GM18517 (cell line): Measurements from ENCODE around the gene RFTN1.

ENCODE experiments used
- ATAC-seq: cut with Tn5 transposase; IDR thresholded peaks from one replicate; pipeline ENCODE4 v1.9.1; 2021; ENCODE audit warnings: mild to moderate bottlenecking, moderate library complexity; ENCODE audit not compliant: unreplicated experiment

The RFTN1 gene

GRCh38 chr3:16468336-16469098 lies 45.0 kb downstream of the RFTN1 start:
- ATAC-seq, result no peak

- peak; percentile 12 for ATAC-seq
These were observed 45.5 kb downstream of the RFTN1 start for GRCh38 chr3:16468002-16468335.

DNA sequence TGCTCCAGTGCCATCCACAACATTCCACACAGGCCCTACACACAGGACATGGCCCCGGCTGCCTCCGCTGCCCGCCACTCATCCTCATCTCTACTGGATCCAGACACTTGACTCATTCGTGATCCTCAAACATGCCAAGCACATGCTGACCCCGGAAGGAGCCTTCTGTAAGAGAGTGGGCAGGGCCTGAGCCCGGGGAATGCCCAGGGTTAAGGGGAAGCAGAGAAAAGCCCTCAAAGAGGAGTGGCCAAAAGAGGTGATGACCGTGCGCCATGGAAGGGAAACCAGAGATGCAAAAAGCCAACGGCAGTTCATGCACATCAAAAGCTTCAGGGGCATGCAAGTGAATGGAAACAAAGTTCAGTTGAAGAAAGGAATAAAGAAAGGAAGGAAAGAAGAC lies 46.1 kb downstream of the RFTN1 start:
- peak; percentile 77 for ATAC-seq

GRCh38 chr3:16466822-16467221 lies 46.7 kb downstream of the RFTN1 start:
- ATAC-seq, result no peak

DNA sequence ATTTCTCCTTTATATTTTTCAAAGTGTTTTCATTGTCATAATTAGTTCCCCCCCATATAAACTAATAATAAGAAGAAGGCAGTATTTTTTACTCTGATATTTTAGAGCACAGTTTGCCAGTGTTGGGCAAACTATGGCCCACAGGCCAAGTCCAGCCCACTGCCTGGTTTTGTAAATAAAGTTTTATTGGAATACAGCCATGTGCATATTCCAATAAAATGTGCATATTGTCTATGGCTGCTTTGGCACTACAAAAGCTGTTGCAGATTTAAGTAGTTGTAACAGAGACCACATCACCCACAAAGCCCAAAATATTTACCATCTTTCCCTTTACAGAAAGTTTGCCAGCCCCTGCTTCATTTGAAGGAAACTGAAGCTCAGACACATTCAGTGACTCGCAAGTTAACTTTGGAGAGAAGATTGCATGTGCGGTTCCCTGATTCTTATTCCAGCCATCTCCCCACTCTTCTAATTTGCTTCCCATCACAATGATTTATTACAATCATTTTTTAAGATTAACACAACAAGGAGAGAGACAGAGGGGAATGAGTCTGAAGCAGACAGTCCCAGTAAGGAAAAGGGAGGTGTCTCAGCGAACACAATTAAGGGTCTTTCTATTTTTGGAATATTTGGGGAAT lies 48.9 kb downstream of the RFTN1 start:
- no peak for ATAC-seq

- no peak for ATAC-seq
These were observed 49.6 kb downstream of the RFTN1 start for GRCh38 chr3:16463914-16464313.

GRCh38 chr3:16463119-16463518 lies 50.4 kb downstream of the RFTN1 start:
- ATAC-seq, result no peak

- ATAC-seq, result no peak
These were observed 50.8 kb downstream of the RFTN1 start for GRCh38 chr3:16462679-16463078.

DNA sequence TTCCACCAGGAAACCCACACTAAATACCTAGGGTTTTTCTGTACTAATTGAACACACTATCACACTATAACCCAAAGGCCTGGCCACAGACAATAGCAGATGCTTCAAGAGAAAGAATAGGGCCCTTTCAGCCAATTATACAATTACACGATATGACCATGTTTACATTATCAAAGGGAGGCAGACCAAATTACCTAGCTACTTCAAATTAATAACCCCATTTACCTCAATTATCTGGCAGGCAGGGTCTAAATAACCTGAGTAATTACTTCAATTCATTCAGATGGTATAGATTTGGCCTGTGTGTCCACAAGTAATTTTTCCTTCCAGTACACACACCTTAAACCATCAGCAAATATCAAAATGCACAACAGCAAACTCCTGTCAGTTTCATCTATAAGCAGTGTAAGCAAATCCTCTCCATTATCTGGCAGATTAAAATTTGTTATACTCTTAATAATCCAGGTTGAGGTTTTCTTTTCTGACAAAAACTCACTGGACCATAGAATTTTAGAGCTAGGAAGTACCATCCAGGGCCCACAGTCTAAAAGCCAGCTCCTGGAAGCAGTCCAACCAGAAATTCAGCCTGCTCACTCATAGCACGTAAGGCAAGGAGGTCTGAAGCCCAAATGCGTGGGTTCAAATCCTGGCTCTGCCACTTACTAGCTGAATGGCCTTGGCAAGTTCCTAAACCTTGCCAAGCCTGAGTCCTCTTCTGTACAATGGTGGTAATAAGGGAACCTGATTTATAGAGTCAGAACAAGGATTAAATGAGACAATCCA lies 51.8 kb downstream of the RFTN1 start:
- ATAC-seq, result no peak

GRCh38 chr3:16460886-16461285 lies 52.6 kb downstream of the RFTN1 start:
- no peak for ATAC-seq

GRCh38 chr3:16460273-16460672 lies 53.2 kb downstream of the RFTN1 start:
- no peak for ATAC-seq

DNA sequence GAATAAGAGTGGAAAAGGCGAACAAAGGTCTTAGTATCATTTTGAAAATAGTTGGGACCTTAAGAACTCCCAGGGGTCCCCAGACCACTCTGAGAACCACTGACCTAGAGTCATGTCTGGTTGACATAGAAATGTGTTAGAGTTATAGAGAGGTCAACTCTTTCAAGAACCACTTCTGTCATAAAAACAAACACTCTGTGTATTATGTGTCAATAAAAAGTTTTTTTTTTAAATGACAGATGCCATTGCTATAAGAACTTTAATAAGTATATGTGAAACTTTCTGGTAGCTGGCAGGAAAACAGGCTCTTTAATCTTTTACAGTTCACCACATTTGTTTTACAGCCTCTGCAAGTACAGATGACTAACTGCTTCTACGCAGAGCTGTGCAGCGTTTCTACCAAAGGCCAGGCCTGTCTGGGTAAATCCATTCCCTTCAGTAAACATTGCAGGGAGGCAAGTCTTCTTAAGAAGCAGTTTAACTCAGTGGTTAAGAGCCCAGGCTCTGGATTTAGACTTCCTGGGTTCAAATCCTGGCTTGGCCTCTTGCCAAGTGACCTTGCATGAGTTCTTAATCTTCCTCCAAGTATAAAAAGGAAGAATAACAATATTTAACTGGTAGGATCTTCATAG lies 56.6 kb downstream of the RFTN1 start:
- no peak for ATAC-seq

DNA sequence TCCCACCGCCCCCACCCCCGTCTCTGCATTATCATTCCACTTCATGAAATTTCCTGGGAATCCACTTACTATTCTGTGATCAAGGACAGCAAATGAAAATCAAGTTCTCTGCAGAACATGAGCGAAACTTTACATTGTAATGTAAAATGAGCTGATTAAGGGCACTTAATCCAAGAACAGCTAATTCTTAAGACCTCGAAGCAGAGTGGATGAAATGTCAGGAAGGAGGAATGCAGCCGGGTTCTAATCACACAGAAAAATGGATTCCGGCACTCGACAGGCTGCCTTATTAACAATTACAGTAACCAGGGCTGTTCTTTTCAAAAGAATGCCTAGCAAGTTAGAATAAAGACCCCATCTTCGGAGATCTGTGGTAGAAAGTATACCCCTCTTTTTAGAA lies 57.5 kb downstream of the RFTN1 start:
- no peak for ATAC-seq

DNA sequence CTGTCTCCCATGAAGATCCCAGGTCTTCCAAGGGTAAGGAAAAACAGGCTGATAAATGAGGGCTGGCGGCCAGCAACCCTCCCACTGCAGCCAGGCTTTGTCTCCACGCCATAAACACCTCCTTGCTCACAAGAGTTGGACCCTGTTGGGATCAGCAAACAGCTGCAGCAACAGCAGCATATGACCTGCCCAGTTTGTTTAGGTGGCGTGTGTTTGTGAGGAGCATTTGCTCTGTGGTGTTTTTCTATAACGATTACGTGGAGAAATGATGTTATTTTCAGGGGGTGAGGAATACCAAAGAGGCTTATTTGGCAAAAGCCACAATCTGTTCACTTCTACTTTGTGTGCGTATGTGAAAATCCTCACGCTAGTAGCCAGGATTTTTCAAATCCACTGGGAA lies 58.5 kb downstream of the RFTN1 start:
- no peak for ATAC-seq

DNA sequence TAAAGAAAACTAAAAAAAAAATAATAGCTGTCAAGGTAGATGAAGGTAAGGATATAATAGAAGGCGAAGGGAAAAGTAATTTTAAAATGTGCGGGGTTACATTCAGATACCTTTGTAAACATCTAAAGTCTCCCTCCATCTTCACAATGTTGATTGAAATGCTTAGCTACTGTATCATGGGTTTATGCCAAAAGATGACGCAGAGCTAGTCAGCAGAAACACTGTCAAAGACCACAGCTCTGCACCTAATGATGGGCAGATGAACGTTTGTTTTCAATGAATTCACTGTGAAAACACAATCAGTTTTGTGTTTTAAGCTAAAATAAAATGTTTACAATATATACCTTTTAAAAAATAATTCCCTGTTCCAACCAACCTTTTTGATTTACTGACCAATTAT lies 61.2 kb downstream of the RFTN1 start:
- ATAC-seq, result no peak

GRCh38 chr3:16449369-16449768 lies 64.1 kb downstream of the RFTN1 start:
- ATAC-seq, result no peak

GRCh38 chr3:16448639-16449070 lies 64.8 kb downstream of the RFTN1 start:
- ATAC-seq, result no peak

DNA sequence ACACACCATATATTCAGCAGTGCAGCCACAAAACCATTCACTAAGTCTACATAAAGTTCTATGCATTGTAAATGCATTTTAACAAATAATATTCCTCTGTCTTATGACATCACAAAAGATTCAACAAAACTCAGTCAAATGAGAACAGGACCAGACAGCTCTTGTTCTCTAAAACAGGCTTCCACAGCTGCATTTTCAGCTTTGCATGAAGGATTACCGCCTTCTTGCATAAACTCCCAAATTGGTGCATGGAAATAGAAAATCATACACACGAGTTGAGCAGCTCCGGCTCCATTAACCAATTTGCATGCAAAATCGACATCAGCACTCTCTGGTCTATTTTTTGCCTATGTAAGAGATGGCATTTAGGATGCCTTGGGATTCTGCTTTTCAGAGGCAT lies 66.4 kb downstream of the RFTN1 start:
- no peak for ATAC-seq

DNA sequence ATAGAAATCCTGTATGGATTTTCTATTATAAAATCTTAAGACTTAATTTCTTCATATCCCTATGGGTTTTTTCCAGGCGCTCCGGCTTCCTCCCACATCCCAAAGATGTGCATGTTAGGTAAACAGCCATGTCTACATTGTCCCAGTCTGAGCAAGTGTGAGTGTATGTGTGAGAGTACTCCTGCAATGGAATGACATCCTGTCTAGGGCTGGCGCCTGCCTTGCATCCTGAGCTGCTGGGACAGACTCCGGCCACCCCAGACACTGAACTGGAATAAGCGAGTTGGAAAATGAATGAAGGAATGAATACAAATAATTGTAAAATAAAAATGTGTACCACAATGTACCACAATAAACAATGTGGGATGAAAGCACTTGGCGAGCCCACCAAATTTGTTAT lies 69.2 kb downstream of the RFTN1 start:
- ATAC-seq, result no peak

DNA sequence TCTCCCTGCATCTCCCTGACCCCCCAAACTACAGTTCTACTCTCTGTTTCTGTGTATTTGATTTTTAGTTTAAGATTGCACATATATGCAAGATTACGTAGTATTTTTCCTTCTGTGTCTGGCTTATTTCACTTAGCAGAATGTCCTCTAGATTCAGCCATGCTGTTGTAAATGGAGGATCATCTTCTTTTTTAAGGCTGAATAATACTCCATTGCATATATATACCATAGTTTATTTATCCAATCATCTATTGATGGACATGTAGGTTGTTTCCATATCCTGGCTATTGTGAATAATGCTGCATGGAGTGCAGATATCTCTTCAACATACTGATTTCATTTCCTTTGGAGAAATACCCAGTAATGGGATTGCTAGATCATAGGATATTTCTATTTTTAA lies 70.8 kb downstream of the RFTN1 start:
- no peak for ATAC-seq

- no peak for ATAC-seq
These were observed 72.1 kb downstream of the RFTN1 start for GRCh38 chr3:16441371-16441875.
